H1 (cell line): ENCODE measurements around the gene LMAN1. TPM values are rescaled to one million over a fixed set of nuclear protein-coding genes. Genes with fewer than 3 reads are reported as not detected.

ENCODE experiments used
- CTCF ChIA-PET: fragments of 300-600 bp; sonication (Branson Sonifier 250); formaldehyde crosslinking; loops from one replicate; lab custom pipeline; 2021; ENCODE audit not compliant: partially characterized antibody; lab: Charles Lee
- POLR2A ChIA-PET: fragments of 300-600 bp; sonication (Branson Sonifier 250); formaldehyde crosslinking; loops from one replicate; lab custom pipeline; 2021; ENCODE audit warnings: inconsistent platforms; ENCODE audit not compliant: partially characterized antibody; lab: Charles Lee
- DNase-seq, 2 experiments: peaks; one replicate each; pipeline versions ENCODE4 v3.0.0 to v3.0.0-alpha.2; 2010 to 2022; ENCODE audit warnings: low spot score in 2 of 2, low read depth in 1 of 2, mixed read lengths in 1 of 2
- FAIRE-seq: peaks from 2 replicates; lab custom pipeline; 2011; peaks lifted over from hg19 to GRCh38; lab: Jason Lieb, UNC
- H2AFZ ChIP-seq: 2 replicates; pipeline ENCODE4 v1.8.1; 2012; ENCODE audit warnings: low read length, inconsistent platforms
- H2AK5ac ChIP-seq: 2 replicates; pipeline ENCODE4 v1.6.1; 2013; ENCODE audit warnings: low read depth, low read length
- H2BK120ac ChIP-seq: replicated peaks from 2 replicates; pipeline ENCODE3; 2013; ENCODE audit warnings: low read depth, low read length, inconsistent platforms
- H2BK12ac ChIP-seq: 2 replicates; pipeline ENCODE4 v1.6.1; 2013; ENCODE audit warnings: low read depth, low read length
- H2BK15ac ChIP-seq: 2 replicates; pipeline ENCODE4 v1.6.1; 2013; ENCODE audit warnings: low read length
- H2BK20ac ChIP-seq: 2 replicates; pipeline ENCODE4 v1.6.1; 2013; ENCODE audit warnings: low read length
- H2BK5ac ChIP-seq: 2 replicates; pipeline ENCODE4 v1.6.1; 2013; ENCODE audit warnings: low read depth, low read length
- H3K14ac ChIP-seq: 2 replicates; pipeline ENCODE4 v1.6.1; 2013; ENCODE audit warnings: inconsistent platforms; ENCODE audit not compliant: insufficient read length
- H3K18ac ChIP-seq: 2 replicates; pipeline ENCODE4 v1.6.1; 2013; ENCODE audit warnings: low read length; ENCODE audit errors: extremely low read depth
- H3K23ac ChIP-seq: 2 replicates; pipeline ENCODE4 v1.6.1; 2013; ENCODE audit warnings: inconsistent platforms; ENCODE audit not compliant: insufficient read length
- H3K23me2 ChIP-seq: 2 replicates; pipeline ENCODE4 v1.6.1; 2013; ENCODE audit warnings: low read depth, low read length
- H3K27ac ChIP-seq: 2 replicates; pipeline ENCODE4 v1.6.1; 2011; ENCODE audit warnings: low read depth, low read length, inconsistent platforms
- H3K27me3 ChIP-seq, 4 experiments: replicated peaks in 1 of 4; 1 replicate in 1 of 4; 2 replicates in 3 of 4; pipeline versions ENCODE4 v1.6.1 to v1.8.1; 2011 to 2013; ENCODE audit warnings: low read length in 3 of 4, mild to moderate bottlenecking in 3 of 4, inconsistent platforms in 2 of 4, mixed read lengths in 2 of 4, moderate library complexity in 1 of 4; ENCODE audit not compliant: control insufficient read depth in 3 of 4, insufficient read depth in 3 of 4; ENCODE audit errors: extremely low read depth in 1 of 4
- H3K36me3 ChIP-seq, 4 experiments: 2 replicates each; pipeline versions ENCODE4 v1.6.1 to v1.8.1; 2011 to 2013; ENCODE audit warnings: mild to moderate bottlenecking in 4 of 4, low read length in 3 of 4, moderate library complexity in 2 of 4, control low read depth in 1 of 4, inconsistent platforms in 1 of 4; ENCODE audit not compliant: insufficient read depth in 4 of 4, control insufficient read depth in 2 of 4
- H3K4ac ChIP-seq: replicated peaks from 2 replicates; pipeline ENCODE3; 2013; ENCODE audit warnings: low read length, low read depth, mixed read lengths, inconsistent platforms; ENCODE audit not compliant: insufficient read length
- H3K4me1 ChIP-seq, 4 experiments: replicated peaks in 1 of 4; 1 replicate in 1 of 4; 2 replicates in 3 of 4; pipeline versions ENCODE4 v1.6.1 to v1.8.1; 2011 to 2013; ENCODE audit warnings: low read length in 3 of 4, inconsistent platforms in 2 of 4, mixed read lengths in 1 of 4; ENCODE audit not compliant: insufficient read depth in 4 of 4, control insufficient read depth in 3 of 4
- H3K4me2 ChIP-seq, 2 experiments: 2 replicates each; pipeline versions ENCODE4 v1.6.1 to v1.8.1; 2011 to 2013; ENCODE audit warnings: low read depth in 2 of 2, low read length in 2 of 2, control low read depth in 1 of 2, inconsistent platforms in 1 of 2, mild to moderate bottlenecking in 1 of 2; ENCODE audit not compliant: insufficient read depth in 1 of 2
- H3K4me3 ChIP-seq, 4 experiments: fragments of 200-600, 300-600 bp in 1 of 4; sonication (generic), shearing (Covaris generic), sonication (Bioruptor Twin) in 1 of 4; 2 replicates each; pipeline versions ENCODE4 v1.5.1 to v1.8.1; 2011 to 2016; ENCODE audit warnings: low read length in 4 of 4, low read depth in 3 of 4, control low read depth in 2 of 4, inconsistent platforms in 2 of 4, mild to moderate bottlenecking in 2 of 4, mixed read lengths in 1 of 4, moderate library complexity in 1 of 4; ENCODE audit not compliant: insufficient read depth in 2 of 4; ENCODE audit errors: extremely low read depth in 1 of 4
- H3K56ac ChIP-seq: replicated peaks from 2 replicates; pipeline ENCODE3; 2013; ENCODE audit warnings: low read depth, mild to moderate bottlenecking, mixed read lengths, low read length, inconsistent platforms; ENCODE audit not compliant: insufficient read length
- H3K79me1 ChIP-seq: 2 replicates; pipeline ENCODE4 v1.6.1; 2013; ENCODE audit warnings: low read depth, low read length, control low read depth
- H3K79me2 ChIP-seq, 2 experiments: 2 replicates each; pipeline versions ENCODE4 v1.6.1 to v1.8.1; 2012 to 2013; ENCODE audit warnings: low read length in 2 of 2, mild to moderate bottlenecking in 2 of 2, inconsistent platforms in 1 of 2; ENCODE audit not compliant: insufficient read depth in 2 of 2, control insufficient read depth in 1 of 2
- H3K9ac ChIP-seq, 4 experiments: replicated peaks in 1 of 4; 1 replicate in 1 of 4; 2 replicates in 3 of 4; pipeline versions ENCODE4 v1.6.1 to v1.8.1; 2011 to 2013; ENCODE audit warnings: low read depth in 3 of 4, low read length in 3 of 4, control low read depth in 2 of 4, mild to moderate bottlenecking in 2 of 4, moderate library complexity in 2 of 4, inconsistent platforms in 1 of 4; ENCODE audit errors: extremely low read depth in 1 of 4
- H3K9me3 ChIP-seq, 2 experiments: 2 replicates each; pipeline versions ENCODE4 v1.6.1 to v1.8.1; 2012 to 2013; ENCODE audit warnings: mild to moderate bottlenecking in 2 of 2, moderate library complexity in 2 of 2, control low read depth in 1 of 2, inconsistent platforms in 1 of 2, low read depth in 1 of 2, low read length in 1 of 2, mixed read lengths in 1 of 2; ENCODE audit not compliant: insufficient read depth in 2 of 2
- H4K20me1 ChIP-seq, 2 experiments: replicated peaks in 1 of 2; 2 replicates each; pipeline versions ENCODE3 to v1.8.1; 2011 to 2013; ENCODE audit warnings: inconsistent platforms in 2 of 2, low read length in 2 of 2, mild to moderate bottlenecking in 1 of 2; ENCODE audit not compliant: insufficient read depth in 2 of 2, control insufficient read depth in 1 of 2
- H4K5ac ChIP-seq: 2 replicates; pipeline ENCODE4 v1.6.1; 2013; ENCODE audit warnings: low read length, low read depth, mixed read lengths, inconsistent platforms; ENCODE audit not compliant: insufficient read length
- H4K8ac ChIP-seq: 2 replicates; pipeline ENCODE4 v1.8.0; 2013; ENCODE audit warnings: mild to moderate bottlenecking, moderate library complexity, low read length, inconsistent platforms; ENCODE audit not compliant: insufficient read depth; ENCODE audit errors: extremely low read depth
- H4K91ac ChIP-seq: replicated peaks from 2 replicates; pipeline ENCODE3; 2013; ENCODE audit warnings: low read length, mixed read lengths, inconsistent platforms; ENCODE audit not compliant: insufficient read length
- CTBP2 ChIP-seq: IDR thresholded peaks from 2 replicates; pipeline ENCODE4 v1.7.0; 2011; ENCODE audit warnings: borderline replicate concordance, mild to moderate bottlenecking, moderate library complexity, mixed read lengths, low read length; ENCODE audit not compliant: insufficient read depth, insufficient read length
- POLR2AphosphoS5 ChIP-seq: IDR thresholded peaks from 2 replicates; pipeline ENCODE4 v1.6.1; 2011; ENCODE audit warnings: low read depth, low read length
- TBP ChIP-seq: IDR thresholded peaks from 2 replicates; pipeline ENCODE4 v1.6.1; 2011; ENCODE audit warnings: low read depth, low read length, improper control_type of control experiment
- TCF12 ChIP-seq: IDR thresholded peaks from 2 replicates; pipeline ENCODE4 v1.6.1; 2011; ENCODE audit warnings: low read depth, mild to moderate bottlenecking, low read length
- WGBS, 2 experiments: shearing (Covaris generic) in 1 of 2; methylation state at CpG; one replicate each; pipeline versions ENCODE4 v1.1.6 to v1.1.7; 2013 to 2015; ENCODE audit warnings: low lambda C conversion rate in 2 of 2, mixed read lengths in 2 of 2, inconsistent platforms in 1 of 2, low coverage in 1 of 2, missing lambda C conversion rate in 1 of 2; ENCODE audit not compliant: insufficient replicate concordance in 2 of 2, insufficient coverage in 1 of 2, insufficient read length in 1 of 2; ENCODE audit errors: extremely low coverage in 1 of 2, missing lambda C conversion rate in 1 of 2; 5-methylcytosine and 5-hydroxymethylcytosine counted together
- polyA plus RNA-seq, 7 experiments: library from polyadenylated mRNA; depleted of rRNA in 3 of 7; stranded (reverse) in 5 of 7; unstranded in 2 of 7; fragments of >200 nt in 5 of 7; fragments of 200-250 nt in 2 of 7; gene quantifications; 1 replicate in 5 of 7; 2 replicates in 1 of 7; 4 replicates in 1 of 7; pipeline versions ENCODE4 v1.2.1 to v1.2.3, GENCODE V29; 2011 to 2013; ENCODE audit warnings: missing spikeins in 2 of 7, mixed read lengths in 2 of 7
- total RNA-seq: library from RNA; stranded (reverse); fragmentation: NEBNext Ultra II Directional; extraction: Animal tissue kit (Norgen Biotek cat#: 25700); gene quantifications from 2 replicates; pipeline ENCODE4 v1.2.1, GENCODE V29; 2021
- TF ChIP-seq, protein P1 (sequence below): IDR thresholded peaks from 2 replicates; pipeline ENCODE4 v1.6.1; 2011; ENCODE audit warnings: low read length, improper control_type of control experiment

Gene LMAN1
- total and polyA plus RNA-seq, 2 of the 8 experiments (the other 6 are each of a cell fraction or from before 2014, with no cell fraction given) = 20.3 to 73.6 TPM

- CTCF ChIA-PET = interaction anchor here (0.8 to 1.2 kb wide), 2 partner anchors 25 to 69 kb away, joined by 3 to 4 read pairs; no protein-coding TSS in a partner anchor
- H4K20me1 ChIP-seq = peaks cover 1 to 2% of the 10 kb centered on the region in 2 experiments
- H4K91ac ChIP-seq = no peak overlapping the region
Observed at GRCh38 chr18:59332986-59333385, 26.1 kb downstream of the LMAN1 start.

More at GRCh38 chr18:59332986-59333385, 26.1 kb downstream of the LMAN1 start:
- Histone ChIP-seq H3K4me1 (no peaks in the 10 kb centered on the region), H3K23me2 (no peaks in the 10 kb centered on the region; the same call in 1 of the 2 replicates), H2BK12ac (no peak overlapping the region), H2BK5ac (no peak overlapping the region), H3K4me3 (no peak overlapping the region), H2AFZ (no peak overlapping the region), H4K8ac (no peak overlapping the region), H3K14ac (no peak overlapping the region), H2BK20ac (no peak overlapping the region), H3K27me3 (no peaks in the 10 kb centered on the region), H3K36me3 (peaks cover 0 to 78% (median 33%) of the 10 kb centered on the region in 4 experiments; a peak in 7 of 8 replicates), H3K18ac (no peak overlapping the region), H2BK15ac (no peak overlapping the region), H3K27ac (no peak overlapping the region), H3K56ac (no peak overlapping the region), H4K5ac (no peak overlapping the region), H3K9me3 (no peaks in the 10 kb centered on the region), H2BK120ac (no peak overlapping the region), H3K23ac (no peak overlapping the region), H3K79me1 (no peaks in the 10 kb centered on the region; the same call in 1 of the 2 replicates), H3K4ac (no peak overlapping the region), H3K79me2 (no peaks in the 10 kb centered on the region), H3K4me2 (no peak overlapping the region), H3K9ac (no peak overlapping the region), H2AK5ac (no peak overlapping the region)
- TF ChIP-seq, protein P1, sequence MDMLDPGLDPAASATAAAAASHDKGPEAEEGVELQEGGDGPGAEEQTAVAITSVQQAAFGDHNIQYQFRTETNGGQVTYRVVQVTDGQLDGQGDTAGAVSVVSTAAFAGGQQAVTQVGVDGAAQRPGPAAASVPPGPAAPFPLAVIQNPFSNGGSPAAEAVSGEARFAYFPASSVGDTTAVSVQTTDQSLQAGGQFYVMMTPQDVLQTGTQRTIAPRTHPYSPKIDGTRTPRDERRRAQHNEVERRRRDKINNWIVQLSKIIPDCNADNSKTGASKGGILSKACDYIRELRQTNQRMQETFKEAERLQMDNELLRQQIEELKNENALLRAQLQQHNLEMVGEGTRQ = no peak
- TF ChIP-seq CTBP2 = no peak
- no peak for TF ChIP-seq TBP
- no peak for TF ChIP-seq POLR2AphosphoS5
- TF ChIP-seq TCF12 = no peak
- POLR2A ChIA-PET = interaction anchor here (0.7 kb wide), 1 partner anchor 19 kb away, joined by 4 read pairs; no protein-coding TSS in a partner anchor
- WGBS, 2 experiments = 89% methylated on average over 3 of the region's 3 CpGs; no CpG with 5 or more reads in 1 of the 2 experiments
- FAIRE-seq = no peak
- no peak for DNase-seq
